Immature natural killer cell (primary cell): Measurements from ENCODE around the gene ZIC4. TPM values are rescaled to one million over a fixed set of nuclear protein-coding genes. Genes with fewer than 3 reads are reported as not detected.

ENCODE experiments used
- DNase-seq, 3 donors: peaks; one replicate each; pipeline ENCODE4 v3.0.0; 2022; ENCODE audit warnings: mixed read lengths in 1 of 3
- H3K27ac Mint-ChIP-seq, 6 donors: one replicate each; pipeline ENCODE4 v1.8.0; 2020; ENCODE audit warnings: mixed read lengths in 6 of 6, mild to moderate bottlenecking in 5 of 6, inconsistent platforms in 4 of 6, moderate library complexity in 3 of 6
- H3K27me3 Mint-ChIP-seq, 3 donors: one replicate each; pipeline ENCODE4 v1.8.0; 2020 to 2021; ENCODE audit warnings: low read depth in 3 of 3, mild to moderate bottlenecking in 3 of 3, mixed read lengths in 3 of 3, moderate library complexity in 3 of 3, inconsistent platforms in 1 of 3
- H3K36me3 Mint-ChIP-seq, 3 donors: one replicate each; pipeline ENCODE4 v1.8.0; 2020; ENCODE audit warnings: mixed read lengths in 3 of 3, inconsistent platforms in 2 of 3, mild to moderate bottlenecking in 2 of 3
- H3K4me1 Mint-ChIP-seq, 2 donors: one replicate each; pipeline ENCODE4 v1.8.0; 2020; ENCODE audit warnings: inconsistent platforms in 2 of 2, mild to moderate bottlenecking in 2 of 2, mixed read lengths in 2 of 2, moderate library complexity in 1 of 2
- H3K4me3 Mint-ChIP-seq, 5 donors: one replicate each; pipeline ENCODE4 v1.8.0; 2020; ENCODE audit warnings: mild to moderate bottlenecking in 5 of 5, mixed read lengths in 5 of 5, inconsistent platforms in 3 of 5, moderate library complexity in 3 of 5
- H3K9me3 Mint-ChIP-seq, 6 donors: one replicate each; pipeline ENCODE4 v1.8.0; 2020; ENCODE audit warnings: mild to moderate bottlenecking in 6 of 6, mixed read lengths in 6 of 6, inconsistent platforms in 4 of 6, moderate library complexity in 3 of 6
- polyA plus RNA-seq, 3 donors: library from polyadenylated mRNA; unstranded; fragments of 300-500 nt; fragmentation: Illumina TruSeq; gene quantifications; one replicate each; pipeline ENCODE4 v1.2.3, GENCODE V29; 2021

Gene ZIC4
- polyA plus RNA-seq, 3 donors from 2014 or later: not detected

GRCh38 chr3:147397155-147397874 is 9.0 kb downstream of the ZIC4 start:
- H3K27me3 Mint-ChIP-seq: peaks cover 15 to 36% (median 30%) of the 10 kb centered on the region in 3 donors
- no peaks in the 10 kb centered on the region for H3K4me1 Mint-ChIP-seq
- peaks cover 16 to 60% (median 32%) of the 10 kb centered on the region in 6 donors for H3K9me3 Mint-ChIP-seq
- DNase-seq: no peak
- peaks cover 0 to 4% (median 3%) of the 10 kb centered on the region in 3 donors for H3K36me3 Mint-ChIP-seq
- H3K4me3 Mint-ChIP-seq: no peak overlapping the region
- H3K27ac Mint-ChIP-seq: no peak overlapping the region

GRCh38 chr3:147396712-147397046 is 9.7 kb downstream of the ZIC4 start:
- Mint-ChIP-seq H3K4me1 (no peaks in the 10 kb centered on the region), H3K9me3 (peaks cover 16 to 56% (median 32%) of the 10 kb centered on the region in 6 donors), H3K27ac (no peak overlapping the region), H3K27me3 (peaks cover 15 to 40% (median 28%) of the 10 kb centered on the region in 3 donors), H3K4me3 (no peak overlapping the region), H3K36me3 (peaks cover 0 to 4% (median 3%) of the 10 kb centered on the region in 3 donors)
- DNase-seq: no peak

DNA sequence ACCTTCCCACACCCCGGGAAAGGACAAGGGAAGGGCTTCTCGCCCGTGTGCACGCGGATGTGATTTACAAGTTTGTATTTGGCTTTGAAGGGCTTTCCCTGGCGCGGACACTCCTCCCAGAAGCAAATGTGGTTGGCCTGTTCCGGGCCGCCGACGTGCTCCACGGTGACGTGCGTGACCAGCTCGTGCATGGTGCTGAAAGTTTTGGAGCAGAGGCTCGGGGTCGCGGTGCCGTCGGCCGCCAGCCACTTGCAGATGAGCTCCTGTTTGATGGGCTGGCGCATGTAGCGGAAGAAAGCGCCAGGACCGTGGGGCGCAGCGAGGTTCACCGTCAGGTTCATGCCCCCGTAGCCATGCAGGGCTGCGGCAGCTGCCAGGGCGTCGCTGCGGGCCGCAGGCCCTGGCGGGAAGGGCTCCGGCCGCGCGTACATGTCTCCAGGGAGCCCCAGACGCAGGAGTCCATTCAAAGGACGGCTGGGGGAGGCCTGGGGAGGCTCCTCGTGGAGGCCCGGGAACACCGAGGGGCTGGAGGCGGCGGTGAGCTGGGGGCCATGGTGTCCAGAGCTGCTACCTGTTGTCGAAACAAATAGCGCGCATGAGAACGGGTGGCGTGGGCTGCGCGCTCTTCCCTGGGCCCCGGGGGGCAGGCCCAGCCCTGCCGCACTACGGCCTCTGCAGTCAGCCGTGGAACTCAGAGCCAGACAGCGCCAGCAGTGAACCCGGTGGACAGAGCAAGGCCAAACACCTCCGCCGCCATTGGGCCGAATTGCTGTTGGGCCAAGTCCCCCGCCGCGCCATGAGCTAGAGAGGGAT is 10.2 kb downstream of the ZIC4 start:
- DNase-seq: no peak
- Mint-ChIP-seq H3K27me3 (peaks cover 18 to 43% (median 32%) of the 10 kb centered on the region in 3 donors), H3K4me1 (no peaks in the 10 kb centered on the region), H3K27ac (no peak overlapping the region), H3K9me3 (peaks cover 17 to 56% (median 36%) of the 10 kb centered on the region in 6 donors), H3K36me3 (peaks cover 3 to 4% (median 3%) of the 10 kb centered on the region in 3 donors), H3K4me3 (no peak overlapping the region)

- no peaks in the 10 kb centered on the region for H3K4me1 Mint-ChIP-seq
- peaks cover 3 to 6% (median 4%) of the 10 kb centered on the region in 3 donors for H3K36me3 Mint-ChIP-seq
- H3K27me3 Mint-ChIP-seq: peaks cover 19 to 43% (median 36%) of the 10 kb centered on the region in 3 donors
- H3K27ac Mint-ChIP-seq: no peak overlapping the region
- peak overlapping the region in 1 of 5 donors; percentile 30 for H3K4me3 Mint-ChIP-seq
- peaks cover 19 to 59% (median 40%) of the 10 kb centered on the region in 6 donors for H3K9me3 Mint-ChIP-seq
- no peak for DNase-seq
These were observed 11.5 kb downstream of the ZIC4 start for GRCh38 chr3:147394884-147395225.

DNA sequence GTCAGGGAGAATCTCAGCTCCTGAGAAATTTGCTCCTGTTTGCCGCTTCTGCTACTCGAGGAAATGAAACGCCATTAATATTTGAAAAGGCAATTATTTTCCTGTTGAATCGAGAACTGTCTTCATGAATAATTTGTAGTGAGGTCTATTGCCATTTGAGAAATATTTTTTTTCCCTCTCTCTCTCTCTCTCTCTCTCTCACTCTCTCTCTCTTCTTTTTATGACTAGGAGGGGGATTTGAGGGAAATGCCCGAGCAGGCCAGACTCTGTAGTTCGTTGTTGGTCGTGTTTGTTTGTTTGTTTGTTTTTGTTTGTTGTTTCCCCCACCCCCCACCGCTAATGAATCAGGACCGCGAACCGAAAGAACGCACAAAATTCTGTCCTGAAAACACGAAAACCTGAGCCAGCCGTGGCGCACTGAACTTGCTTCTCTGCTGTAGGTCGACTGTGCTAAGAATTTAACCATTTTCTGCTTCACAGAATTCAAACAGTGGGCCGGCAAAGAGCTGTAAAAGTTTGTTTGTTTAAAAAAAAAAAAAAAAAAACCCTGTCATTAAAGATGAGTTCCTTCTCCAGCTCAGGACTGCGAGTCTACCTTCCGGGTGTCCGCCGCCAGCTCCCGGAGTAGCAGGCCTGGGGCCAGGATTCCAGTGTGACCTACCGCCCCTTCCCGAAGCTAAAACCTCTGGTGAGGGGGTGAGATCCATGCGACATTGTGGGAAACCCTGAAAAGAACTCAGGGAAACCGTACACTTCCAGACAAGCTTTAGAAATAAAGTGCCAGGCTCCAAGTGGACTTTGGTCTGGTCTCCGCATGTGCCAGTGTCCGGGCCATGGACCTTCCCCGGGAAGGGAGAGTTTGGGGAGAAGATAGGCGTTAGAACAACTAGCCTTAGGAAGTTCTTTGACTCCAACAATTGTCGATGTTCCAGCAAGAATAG is 12.1 kb downstream of the ZIC4 start:
- Mint-ChIP-seq H3K27me3 (peaks cover 24 to 48% (median 40%) of the 10 kb centered on the region in 3 donors), H3K9me3 (peaks cover 13 to 59% (median 39%) of the 10 kb centered on the region in 6 donors), H3K4me3 (peak overlapping the region in 1 of 5 donors; percentile 27), H3K4me1 (no peaks in the 10 kb centered on the region), H3K27ac (no peak overlapping the region), H3K36me3 (peaks cover 3 to 6% (median 4%) of the 10 kb centered on the region in 3 donors)
- no peak for DNase-seq

DNA sequence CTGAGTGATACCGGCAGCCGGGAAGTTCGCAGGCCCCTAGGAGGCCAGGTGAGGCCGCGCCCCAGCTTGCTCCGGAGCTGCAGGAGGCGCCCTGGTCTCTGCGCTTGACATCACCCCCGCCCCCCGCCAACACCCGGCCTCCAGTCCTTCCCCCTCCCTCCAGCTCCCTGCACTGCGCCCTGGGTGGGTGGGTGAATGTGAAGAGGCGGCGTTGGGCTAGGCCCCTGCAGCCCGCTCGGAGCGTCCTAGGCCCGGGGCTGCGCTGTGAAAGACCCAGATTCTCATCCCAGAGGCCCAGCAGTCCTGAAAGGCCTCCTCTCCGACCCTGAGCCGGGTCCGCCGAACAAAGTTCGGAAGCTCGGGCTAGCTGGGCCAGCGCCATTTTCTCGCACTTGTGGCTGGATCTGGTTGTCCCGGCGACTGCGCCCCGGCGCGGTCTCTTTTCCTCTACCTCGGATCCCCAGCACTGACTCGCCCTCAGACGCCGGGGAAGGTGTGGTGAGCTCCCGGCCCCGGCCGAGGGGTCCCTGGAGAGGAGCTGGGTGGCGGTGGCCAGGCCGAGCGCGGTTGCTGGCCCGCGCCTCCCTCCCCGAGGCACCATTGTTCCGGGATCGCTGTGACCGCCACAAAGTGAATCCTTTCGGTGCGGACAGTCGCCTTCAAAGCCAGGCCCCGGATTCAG is 12.9 kb downstream of the ZIC4 start:
- H3K27ac Mint-ChIP-seq: no peak overlapping the region
- peak overlapping the region in 1 of 5 donors; percentile 27 for H3K4me3 Mint-ChIP-seq
- H3K4me1 Mint-ChIP-seq: no peaks in the 10 kb centered on the region
- H3K36me3 Mint-ChIP-seq: peaks cover 3 to 6% (median 6%) of the 10 kb centered on the region in 3 donors
- no peak for DNase-seq
- H3K27me3 Mint-ChIP-seq: peaks cover 28 to 50% (median 43%) of the 10 kb centered on the region in 3 donors
- peaks cover 11 to 59% (median 40%) of the 10 kb centered on the region in 6 donors for H3K9me3 Mint-ChIP-seq

- H3K9me3 Mint-ChIP-seq: peaks cover 11 to 65% (median 42%) of the 10 kb centered on the region in 6 donors
These were observed 13.8 kb downstream of the ZIC4 start for GRCh38 chr3:147392625-147392946.

GRCh38 chr3:147391781-147392624 is 14.3 kb downstream of the ZIC4 start:
- Mint-ChIP-seq H3K27me3 (peaks cover 33 to 53% (median 48%) of the 10 kb centered on the region in 3 donors), H3K4me3 (no peak overlapping the region), H3K9me3 (peaks cover 11 to 69% (median 40%) of the 10 kb centered on the region in 6 donors), H3K4me1 (no peaks in the 10 kb centered on the region), H3K36me3 (peaks cover 3 to 12% (median 12%) of the 10 kb centered on the region in 3 donors), H3K27ac (no peak overlapping the region)
- no peak for DNase-seq

More at GRCh38 chr3:147392625-147392946, 13.8 kb downstream of the ZIC4 start:
- Mint-ChIP-seq H3K27me3 (peaks cover 33 to 51% (median 47%) of the 10 kb centered on the region in 3 donors), H3K4me3 (no peak overlapping the region), H3K4me1 (no peaks in the 10 kb centered on the region), H3K36me3 (peaks cover 3 to 12% (median 12%) of the 10 kb centered on the region in 3 donors), H3K27ac (no peak overlapping the region)
- no peak for DNase-seq

GRCh38 chr3:147390589-147391569 is 15.5 kb downstream of the ZIC4 start:
- Mint-ChIP-seq H3K27me3 (peaks cover 31 to 55% (median 55%) of the 10 kb centered on the region in 3 donors), H3K9me3 (peaks cover 16 to 80% (median 41%) of the 10 kb centered on the region in 6 donors), H3K27ac (no peak overlapping the region), H3K36me3 (peaks cover 3 to 17% (median 12%) of the 10 kb centered on the region in 3 donors), H3K4me1 (no peaks in the 10 kb centered on the region), H3K4me3 (no peak overlapping the region)
- DNase-seq: no peak

DNA sequence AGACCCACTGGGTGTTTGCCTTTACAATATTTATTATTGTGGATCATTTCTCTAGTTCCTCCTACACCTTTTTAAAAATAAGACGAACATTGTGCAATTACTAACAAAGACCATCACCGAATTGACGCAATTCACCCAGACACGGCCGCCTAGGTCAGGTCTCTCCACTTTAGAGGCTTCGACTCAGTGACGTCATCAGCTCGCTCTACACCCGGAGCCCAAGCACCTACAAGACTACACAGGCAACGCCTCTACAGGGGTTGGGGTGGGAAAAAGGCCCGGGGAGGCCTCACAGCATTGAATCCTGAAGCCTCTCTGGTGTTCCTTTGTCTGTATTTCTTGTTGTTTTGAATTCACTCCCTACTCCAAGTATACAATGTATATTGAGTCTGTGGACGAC is 16.6 kb downstream of the ZIC4 start:
- H3K27ac Mint-ChIP-seq: no peak overlapping the region
- DNase-seq: no peak
- no peak overlapping the region for H3K4me3 Mint-ChIP-seq
- peaks cover 26 to 54% (median 46%) of the 10 kb centered on the region in 3 donors for H3K27me3 Mint-ChIP-seq
- peaks cover 20 to 80% (median 34%) of the 10 kb centered on the region in 6 donors for H3K9me3 Mint-ChIP-seq
- no peaks in the 10 kb centered on the region for H3K4me1 Mint-ChIP-seq
- peaks cover 3 to 17% (median 12%) of the 10 kb centered on the region in 3 donors for H3K36me3 Mint-ChIP-seq
